ENCODE measurements around the gene FNBP1.

GRCh38 chr9:129839324-129840023 lies 203.5 kb downstream of the FNBP1 start:
- TF ChIP-seq CTCF (IDR thresholded peaks at IDR 0.05) (no peak), POLR2AphosphoS5 (IDR thresholded peaks at IDR 0.05; ENCODE audit: low read depth, low read length) (no peak), REST (IDR thresholded peaks at IDR 0.05; ENCODE audit: insufficient read depth in 1 of 2, low read depth in 2 of 2, low read length in 1 of 2) (no peak), TCF7L2 (IDR thresholded peaks at IDR 0.05; ENCODE audit: low read depth, low read length) (no peak), SIN3A (IDR thresholded peaks at IDR 0.05; ENCODE audit: borderline replicate concordance, insufficient read depth, low read depth, low read length) (no peak)
